PC-3 (cell line): ENCODE data around the gene SLC23A2. TPM values are rescaled to one million over a fixed set of nuclear protein-coding genes. Genes with fewer than 3 reads are reported as not detected.

Experiments used
- ATAC-seq: fragments of 200-7000 bp; cut with Tn5 transposase; 2 replicates; pipeline ENCODE4 v1.9.1; 2020; ENCODE audit warnings: mild to moderate bottlenecking, moderate library complexity
- BruUV-seq: library from RNA; stranded (reverse); fragments of 400-500 nt; replicated peaks from 2 replicates; lab custom pipeline; 2021; lab: Mats Ljungman, UMichigan
- CTCF ChIA-PET: fragments of 300-600 bp; sonication (Branson Sonifier 250); formaldehyde crosslinking; loops from one replicate; lab custom pipeline; 2022; ENCODE audit warnings: antibody characterized with exemption; lab: Charles Lee
- POLR2A ChIA-PET: fragments of 300-600 bp; sonication (Branson Sonifier 250); formaldehyde crosslinking; loops from one replicate; lab custom pipeline; 2022; ENCODE audit warnings: antibody characterized with exemption; ENCODE audit not compliant: unreplicated experiment; lab: Charles Lee
- DNase-seq: peaks from one replicate; pipeline ENCODE4 v3.0.0-alpha.2; 2015
- H2AFZ ChIP-seq: fragments of 300-600 bp; sonication (generic); 2 replicates; pipeline ENCODE4 v1.6.0; 2016; ENCODE audit warnings: antibody characterized with exemption, low read length
- H3F3A ChIP-seq: fragments of 300-600 bp; sonication (generic); one replicate; pipeline ENCODE4 v1.6.0; 2017; ENCODE audit warnings: antibody characterized with exemption, low read length, control low read depth, mild to moderate bottlenecking; ENCODE audit not compliant: unreplicated experiment
- H3K27ac ChIP-seq: fragments of 300-600 bp; sonication (generic); 2 replicates; pipeline ENCODE4 v1.5.1; 2016; ENCODE audit warnings: mild to moderate bottlenecking, low read length
- H3K27me3 ChIP-seq: fragments of 300-600 bp; sonication (generic); 2 replicates; pipeline ENCODE4 v1.6.1; 2016; ENCODE audit warnings: low read length, mixed read lengths
- H3K36me3 ChIP-seq: fragments of 300-600 bp; sonication (generic); 2 replicates; pipeline ENCODE4 v1.6.1; 2016; ENCODE audit warnings: low read depth, mixed run types, low read length, mixed read lengths
- H3K4me1 ChIP-seq: fragments of 300-600 bp; sonication (generic); 2 replicates; pipeline ENCODE4 v1.5.1; 2016; ENCODE audit warnings: low read length; ENCODE audit not compliant: insufficient read depth
- H3K4me2 ChIP-seq: fragments of 300-600 bp; sonication (generic); 2 replicates; pipeline ENCODE4 v1.6.0; 2016; ENCODE audit warnings: low read length
- H3K4me3 ChIP-seq: fragments of 300-600 bp; sonication (generic); 2 replicates; pipeline ENCODE4 v1.5.1; 2016; ENCODE audit warnings: mild to moderate bottlenecking, low read length, mixed read lengths
- H3K79me2 ChIP-seq: fragments of 300-600 bp; sonication (generic); 2 replicates; pipeline ENCODE4 v1.6.1; 2017; ENCODE audit warnings: low read length, mixed read lengths
- H3K9ac ChIP-seq: fragments of 300-600 bp; sonication (generic); 2 replicates; pipeline ENCODE4 v1.6.0; 2016; ENCODE audit warnings: mild to moderate bottlenecking, low read length
- H3K9me2 ChIP-seq: fragments of 300-600 bp; sonication (generic); replicated peaks from 2 replicates; pipeline ENCODE4 v1.6.1; 2016; ENCODE audit warnings: mixed run types, low read length, mixed read lengths
- H3K9me3 ChIP-seq: fragments of 300-600 bp; sonication (generic); 2 replicates; pipeline ENCODE4 v1.6.1; 2016; ENCODE audit warnings: low read length, mixed read lengths
- H4K20me1 ChIP-seq: fragments of 300-600 bp; sonication (generic); 2 replicates; pipeline ENCODE4 v1.6.1; 2016; ENCODE audit warnings: low read length, mixed read lengths
- CTCF ChIP-seq: fragments of 300-600 bp; sonication (generic); conservative IDR thresholded peaks from 2 replicates; pipeline ENCODE4 v1.5.1; 2017; ENCODE audit warnings: antibody characterized with exemption, low read depth, mild to moderate bottlenecking, low read length
- EZH2 ChIP-seq: fragments of 300-600 bp; sonication (generic); IDR thresholded peaks from one replicate; pipeline ENCODE4 v1.6.1; 2017; ENCODE audit warnings: antibody characterized with exemption, mild to moderate bottlenecking, low read length; ENCODE audit not compliant: unreplicated experiment
- EZH2phosphoT487 ChIP-seq: fragments of 300-600 bp; sonication (generic); IDR thresholded peaks from 2 replicates; pipeline ENCODE4 v1.6.1; 2018; ENCODE audit warnings: mild to moderate bottlenecking, antibody characterized with exemption, low read length, borderline replicate concordance
- intact Hi-C: fragments of 100-400 bp; cut with micrococcal nuclease; formaldehyde crosslinking; loops from 2 replicates; pipeline ENCODE4 v1.9.0; 2023
- total RNA-seq: library from RNA; depleted of rRNA; stranded (reverse); fragments of >200 nt; gene quantifications from 2 replicates; pipeline ENCODE4 v1.2.3, GENCODE V29; 2014

Gene SLC23A2
- total RNA-seq, 1 experiment from 2014 or later = 18.3 TPM

GRCh38 chr20:4997222-4997621 is 4.1 kb downstream of the SLC23A2 start:
- ATAC-seq (no peak), DNase-seq (no peak)
- Histone ChIP-seq H2AFZ (no peak overlapping the region), H3K4me1 (peaks cover 13% of the 10 kb centered on the region), H3K36me3 (no peaks in the 10 kb centered on the region), H3K79me2 (peaks cover 81% of the 10 kb centered on the region), H3K9ac (no peak overlapping the region), H3F3A (no peaks in the 10 kb centered on the region), H3K27me3 (no peaks in the 10 kb centered on the region), H3K4me2 (no peak overlapping the region), H3K4me3 (no peak overlapping the region), H4K20me1 (peaks cover 14% of the 10 kb centered on the region; the same call in 1 of the 2 replicates), H3K27ac (no peak overlapping the region), H3K9me2 (no peaks in the 10 kb centered on the region), H3K9me3 (no peaks in the 10 kb centered on the region)
- ChIA-PET POLR2A (no interaction called here), CTCF (no interaction called here)
- TF ChIP-seq EZH2 (no peak), CTCF (no peak), EZH2phosphoT487 (no peak)
- no TSS peak for BruUV-seq
- intact Hi-C loops = no loop called here

DNA sequence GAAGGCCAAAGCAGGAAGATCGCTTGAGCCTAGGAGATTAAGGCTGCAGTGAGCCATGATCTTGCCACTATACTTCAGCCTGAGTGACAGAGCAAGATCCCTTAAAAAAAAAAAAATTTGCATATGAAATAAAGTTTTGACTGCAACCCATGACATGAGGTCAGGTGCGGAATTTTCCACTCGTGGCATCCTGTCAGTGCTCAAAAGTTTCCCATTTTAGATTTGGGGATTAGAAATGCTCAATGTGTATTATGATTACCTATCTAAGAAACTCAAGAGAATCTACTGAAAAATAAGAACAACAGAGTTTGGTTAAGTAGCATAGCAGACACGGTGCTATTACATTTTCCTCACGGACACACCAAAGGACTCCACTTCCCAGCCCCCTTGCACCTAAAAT is 11.7 kb downstream of the SLC23A2 start:
- intact Hi-C loops = no loop called here
- H3K79me2 ChIP-seq = peaks cover 68% of the 10 kb centered on the region
- BruUV-seq = no TSS peak
- TF ChIP-seq EZH2 (no peak), CTCF (no peak), EZH2phosphoT487 (no peak)
- ATAC-seq (no peak), DNase-seq (no peak)
- ChIA-PET CTCF (no interaction called here), POLR2A (no interaction called here)
- no peak overlapping the region for H3K4me2 ChIP-seq
- no peaks in the 10 kb centered on the region for H3K27me3 ChIP-seq
- no peaks in the 10 kb centered on the region for H3K4me1 ChIP-seq
- H3K27ac ChIP-seq = no peak overlapping the region
- H3K9me3 ChIP-seq = no peaks in the 10 kb centered on the region
- no peak overlapping the region for H3K4me3 ChIP-seq
- H3K9me2 ChIP-seq = no peaks in the 10 kb centered on the region
- peaks cover 12% of the 10 kb centered on the region; the same call in 1 of the 2 replicates for H4K20me1 ChIP-seq
- H2AFZ ChIP-seq = no peak overlapping the region
- H3F3A ChIP-seq = no peaks in the 10 kb centered on the region
- no peak overlapping the region for H3K9ac ChIP-seq
- H3K36me3 ChIP-seq = no peaks in the 10 kb centered on the region

GRCh38 chr20:4987130-4987529 is 14.2 kb downstream of the SLC23A2 start:
- Histone ChIP-seq H3F3A (no peaks in the 10 kb centered on the region), H2AFZ (no peak overlapping the region), H3K9me2 (no peaks in the 10 kb centered on the region), H3K9ac (no peak overlapping the region), H3K36me3 (no peaks in the 10 kb centered on the region), H3K4me2 (no peak overlapping the region), H3K27ac (no peak overlapping the region), H3K27me3 (no peaks in the 10 kb centered on the region), H4K20me1 (peaks cover 12% of the 10 kb centered on the region; the same call in 1 of the 2 replicates), H3K79me2 (peaks cover 62% of the 10 kb centered on the region), H3K4me3 (no peak overlapping the region), H3K9me3 (no peaks in the 10 kb centered on the region), H3K4me1 (no peaks in the 10 kb centered on the region)
- ATAC-seq (no peak), DNase-seq (no peak)
- TF ChIP-seq EZH2phosphoT487 (no peak), EZH2 (no peak), CTCF (no peak)
- CTCF ChIA-PET = no interaction called here
- POLR2A ChIA-PET = no interaction called here
- intact Hi-C loops = no loop called here
- no TSS peak for BruUV-seq
